HuH-7 (cell line): ENCODE measurements around the gene MAP3K12.
"Not testable (repeated sequence)": the region's sequence is repeated elsewhere in the genome, so short reads cannot be mapped to it uniquely, and the experiment has no call there.

Experiments
- DNase-seq: peaks from one replicate; pipeline ENCODE4 v3.0.0; 2011; ENCODE audit warnings: low spot score

Gene MAP3K12, protein sequence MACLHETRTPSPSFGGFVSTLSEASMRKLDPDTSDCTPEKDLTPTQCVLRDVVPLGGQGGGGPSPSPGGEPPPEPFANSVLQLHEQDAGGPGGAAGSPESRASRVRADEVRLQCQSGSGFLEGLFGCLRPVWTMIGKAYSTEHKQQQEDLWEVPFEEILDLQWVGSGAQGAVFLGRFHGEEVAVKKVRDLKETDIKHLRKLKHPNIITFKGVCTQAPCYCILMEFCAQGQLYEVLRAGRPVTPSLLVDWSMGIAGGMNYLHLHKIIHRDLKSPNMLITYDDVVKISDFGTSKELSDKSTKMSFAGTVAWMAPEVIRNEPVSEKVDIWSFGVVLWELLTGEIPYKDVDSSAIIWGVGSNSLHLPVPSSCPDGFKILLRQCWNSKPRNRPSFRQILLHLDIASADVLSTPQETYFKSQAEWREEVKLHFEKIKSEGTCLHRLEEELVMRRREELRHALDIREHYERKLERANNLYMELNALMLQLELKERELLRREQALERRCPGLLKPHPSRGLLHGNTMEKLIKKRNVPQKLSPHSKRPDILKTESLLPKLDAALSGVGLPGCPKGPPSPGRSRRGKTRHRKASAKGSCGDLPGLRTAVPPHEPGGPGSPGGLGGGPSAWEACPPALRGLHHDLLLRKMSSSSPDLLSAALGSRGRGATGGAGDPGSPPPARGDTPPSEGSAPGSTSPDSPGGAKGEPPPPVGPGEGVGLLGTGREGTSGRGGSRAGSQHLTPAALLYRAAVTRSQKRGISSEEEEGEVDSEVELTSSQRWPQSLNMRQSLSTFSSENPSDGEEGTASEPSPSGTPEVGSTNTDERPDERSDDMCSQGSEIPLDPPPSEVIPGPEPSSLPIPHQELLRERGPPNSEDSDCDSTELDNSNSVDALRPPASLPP

DNA sequence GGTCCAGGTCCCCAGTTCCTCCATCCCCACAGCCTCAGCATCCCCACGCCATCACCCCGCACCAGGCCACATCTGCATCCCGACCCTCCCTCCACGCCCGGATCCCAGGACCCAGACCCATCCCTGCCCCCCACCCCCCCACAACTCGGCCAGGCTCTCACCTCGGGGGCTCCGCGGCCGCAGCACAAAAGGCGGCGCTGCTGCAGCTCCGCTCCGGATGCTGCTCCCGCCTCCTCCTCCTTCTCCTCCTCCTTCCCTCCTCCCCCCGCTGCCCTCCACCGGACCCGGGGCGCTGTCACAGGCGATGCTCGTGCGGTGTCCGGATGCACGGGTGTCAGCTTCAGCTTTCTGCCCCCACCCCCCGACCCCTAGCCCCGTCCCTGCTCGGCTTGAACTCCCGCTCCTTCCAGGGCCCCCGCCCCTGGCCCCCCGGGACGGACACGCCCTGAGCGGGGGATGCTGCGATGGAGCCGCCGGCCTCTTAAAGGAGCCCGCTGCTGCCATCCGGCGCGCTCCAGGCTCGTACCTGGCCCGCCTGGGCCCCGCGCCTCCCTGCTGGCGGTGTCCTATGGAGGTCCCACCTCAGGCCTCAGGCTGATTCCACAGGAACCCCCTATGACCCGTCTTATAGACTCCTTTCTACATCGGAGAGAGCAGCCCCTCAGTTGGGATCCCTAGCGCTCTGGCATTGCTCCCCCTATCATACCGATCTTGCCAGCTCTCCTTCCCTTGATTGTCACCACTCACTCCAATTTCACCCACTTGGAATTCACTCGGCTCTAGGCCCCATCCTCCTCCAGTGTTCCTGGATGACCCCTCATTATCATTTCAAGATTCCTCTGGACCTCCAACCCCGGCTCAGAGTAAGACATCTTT, at the start of gene MAP3K12:
TSS of gene MAP3K12 (minus strand) at position 193 of the 876 bp plus-strand sequence. CDS start 12,067 bp downstream, outside the sequence.
- DNase-seq = peak; percentile 58

DNA sequence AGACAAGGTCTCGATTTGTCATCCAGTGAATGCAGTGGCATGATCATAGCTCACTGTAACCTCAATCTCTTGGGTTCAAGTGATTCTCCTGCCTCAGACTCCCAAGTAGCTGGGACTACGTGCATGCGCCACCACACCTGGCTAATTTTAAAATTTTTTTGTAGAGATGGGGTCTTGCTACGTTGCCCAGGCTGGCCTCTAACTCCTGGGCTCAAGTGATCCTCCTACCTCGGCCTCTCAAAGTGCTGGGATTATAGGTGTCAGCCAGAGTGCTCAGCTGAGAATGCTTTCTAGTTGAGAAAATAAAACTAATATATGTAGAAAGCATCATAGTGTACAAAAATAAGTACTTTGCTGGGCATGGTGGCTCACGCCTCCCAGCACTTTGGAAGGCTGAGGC, 49.1 kb upstream of the MAP3K12 start:
- DNase-seq = not testable (repeated sequence)

DNA sequence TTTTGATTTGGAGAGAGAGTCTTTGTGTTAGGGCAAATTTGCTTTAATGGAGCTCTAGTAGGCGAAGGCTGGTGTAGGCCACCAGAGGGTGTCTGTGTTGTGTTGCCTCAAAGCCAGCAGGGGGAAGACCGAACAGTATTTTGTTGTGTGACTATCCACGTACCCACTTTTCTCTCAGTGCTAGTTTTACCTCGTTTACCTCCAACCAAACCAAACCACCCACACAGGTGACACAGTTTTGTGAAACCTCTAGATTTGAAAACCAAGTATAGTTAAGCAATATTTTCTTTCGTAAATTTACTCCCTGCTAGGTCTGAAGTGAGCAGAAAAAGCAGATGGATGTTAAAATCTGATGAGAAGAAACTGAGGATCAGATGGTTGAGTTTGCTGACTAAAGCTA, 44.3 kb upstream of the MAP3K12 start:
- DNase-seq = peak; percentile 56

DNA sequence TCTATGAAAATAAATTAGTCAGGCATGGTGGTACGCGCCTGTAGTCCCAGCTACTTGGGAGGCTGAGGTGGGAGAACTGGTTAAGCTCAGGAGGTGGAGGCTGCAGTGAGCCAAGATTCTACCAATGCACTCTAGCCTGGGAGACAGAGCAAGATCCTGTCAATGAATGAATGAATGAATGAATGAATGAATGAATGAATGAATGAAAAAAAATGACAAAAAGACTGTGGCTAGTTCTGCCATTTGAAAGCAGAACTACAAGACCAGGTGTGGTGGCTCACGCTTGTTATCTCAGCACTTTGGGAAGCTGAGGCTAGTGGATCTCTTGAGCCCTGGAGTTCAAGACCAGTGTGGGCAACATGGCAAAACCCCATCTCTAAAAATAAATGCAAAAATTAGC, 40.3 kb upstream of the MAP3K12 start:
- DNase-seq = no peak

DNA sequence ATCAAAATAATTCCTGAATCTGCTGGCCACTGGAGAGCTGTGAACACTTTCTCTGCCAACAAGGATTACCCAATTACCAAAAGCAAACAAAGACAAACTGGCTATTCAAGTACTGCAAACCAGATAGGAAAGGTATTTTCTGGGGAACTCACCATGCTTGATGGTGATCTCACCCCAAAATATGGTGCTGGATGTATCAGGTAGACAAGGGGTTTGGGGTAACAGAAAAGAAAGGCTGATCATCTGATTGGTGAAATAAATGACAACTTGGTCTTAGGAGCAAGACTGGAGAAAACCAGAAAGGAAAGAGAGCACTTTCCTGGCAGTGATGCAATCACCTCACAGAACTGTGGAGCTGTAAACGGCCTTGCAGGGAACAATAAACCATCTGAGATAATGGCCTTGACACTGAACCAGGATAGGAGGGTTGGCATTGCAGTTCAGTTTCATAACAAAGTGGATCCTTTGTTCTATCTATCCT, 39.0 kb upstream of the MAP3K12 start:
- peak; percentile 80 for DNase-seq

DNA sequence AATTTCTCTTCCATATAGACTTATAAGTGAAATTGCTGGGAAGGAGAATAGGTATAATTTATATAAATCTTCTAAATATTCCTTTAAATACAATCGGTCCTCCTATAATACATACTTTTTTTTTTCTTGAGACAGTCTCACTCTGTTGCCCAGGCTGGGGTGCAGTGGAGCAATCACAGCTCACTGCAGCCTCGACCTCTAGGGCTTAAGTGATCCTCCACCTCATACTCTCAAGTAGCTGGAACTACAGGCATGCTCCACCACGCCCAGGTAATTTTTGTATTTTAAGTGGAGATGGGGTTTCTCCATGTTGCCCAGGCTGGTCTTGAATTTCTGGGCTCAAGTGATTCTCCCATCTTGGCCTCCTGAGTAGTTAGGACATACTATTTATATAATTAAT, 37.7 kb upstream of the MAP3K12 start:
- DNase-seq = no peak

DNA sequence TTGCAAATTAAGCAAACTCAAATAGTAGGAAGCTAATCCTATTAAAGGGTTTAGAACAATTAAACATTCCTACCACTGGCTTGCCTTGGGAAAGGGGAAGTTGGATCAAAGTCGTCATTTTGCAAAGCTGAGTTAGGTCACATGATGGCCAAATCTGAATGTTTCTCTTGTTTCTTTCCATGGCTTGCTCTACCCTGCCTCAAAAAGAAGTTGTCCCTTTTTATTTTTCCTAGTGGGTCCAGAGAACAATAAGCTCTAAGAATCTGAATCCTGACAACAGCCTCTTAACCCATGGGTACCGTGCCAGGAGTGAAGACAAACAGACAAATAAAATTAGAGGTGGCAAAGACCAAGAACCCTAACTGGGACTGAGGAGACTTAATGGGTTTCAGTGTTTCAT, 34.2 kb upstream of the MAP3K12 start:
- DNase-seq = no peak

DNA sequence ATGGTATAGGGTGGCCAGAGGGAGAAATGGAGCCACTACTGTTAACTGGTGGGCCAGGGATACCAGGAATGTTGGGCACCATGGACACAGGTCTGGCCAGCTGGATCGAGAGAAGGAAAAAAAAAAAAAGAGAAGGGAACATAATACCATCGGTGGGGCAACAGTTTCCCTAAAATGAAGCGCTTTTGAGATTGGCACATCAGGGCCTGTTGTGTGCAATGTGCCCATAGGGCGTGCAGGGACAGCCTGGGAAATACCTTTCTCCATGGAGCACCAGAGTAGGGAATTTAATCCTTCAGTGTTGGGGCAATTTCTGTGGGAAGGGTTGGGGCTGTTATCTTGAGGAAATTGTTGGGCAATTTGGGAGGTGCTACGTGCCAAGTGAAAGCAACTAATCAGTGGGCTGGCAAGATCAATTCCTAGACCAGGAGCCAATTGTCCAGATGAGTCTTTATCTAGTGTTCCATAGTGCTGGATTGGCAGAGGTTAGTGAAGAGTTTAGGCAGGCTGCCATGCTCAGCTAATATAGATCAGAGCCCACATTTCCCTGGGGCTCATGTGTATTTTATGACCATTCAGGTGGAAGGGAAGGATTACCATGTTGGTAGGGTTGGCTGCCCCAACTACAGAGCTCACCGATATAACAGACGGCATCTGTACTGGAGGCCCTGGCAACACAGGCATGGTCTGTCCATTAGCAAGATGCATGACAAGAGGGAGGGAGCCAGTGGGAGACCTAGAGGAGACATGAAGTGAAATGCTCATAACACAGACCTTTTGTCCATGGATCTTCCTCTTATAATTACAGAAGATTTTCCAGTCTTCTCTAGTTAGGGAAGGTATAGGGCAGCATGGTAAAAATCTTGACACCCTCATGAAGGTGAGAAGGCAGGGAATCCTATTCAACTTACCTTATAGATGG, 33.5 kb upstream of the MAP3K12 start:
- DNase-seq = no peak

DNA sequence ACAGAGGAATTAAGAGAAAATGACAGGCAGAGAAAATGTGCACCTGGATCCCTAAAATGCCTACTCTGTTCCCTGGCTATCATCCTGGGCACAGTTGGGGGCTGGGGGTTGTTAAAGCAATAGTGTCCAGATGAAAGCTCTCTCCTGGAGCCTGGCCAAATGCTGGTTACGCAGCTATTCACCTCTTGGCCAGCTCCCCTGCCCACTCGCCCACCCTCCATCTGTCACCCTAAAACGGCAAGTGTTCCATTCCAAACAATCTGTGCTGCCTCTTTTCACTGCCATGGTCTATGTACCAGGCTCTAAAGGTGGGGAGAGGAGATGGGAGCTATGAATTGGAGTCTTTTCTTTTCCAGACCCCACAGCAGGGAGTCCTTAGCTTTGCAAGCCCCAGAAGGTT, 32.8 kb upstream of the MAP3K12 start:
- DNase-seq = no peak

DNA sequence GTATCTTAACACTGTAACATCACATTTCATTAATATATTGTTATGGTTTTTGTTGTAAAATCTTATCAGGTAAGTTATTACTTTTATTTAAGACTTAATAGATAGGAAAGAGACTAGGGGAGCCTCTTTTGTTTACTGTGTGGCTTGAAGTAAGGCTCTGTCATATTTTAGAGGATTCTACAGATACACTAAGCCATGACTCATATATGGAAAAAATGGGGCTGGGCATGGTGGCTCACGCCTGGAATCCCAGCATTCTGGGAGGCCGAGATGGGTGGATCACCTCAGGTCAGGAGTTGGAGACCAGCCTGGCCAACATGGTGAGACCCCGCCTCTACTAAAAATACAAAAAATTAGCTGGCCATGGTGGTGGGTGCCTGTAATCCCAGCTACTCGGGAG, 31.7 kb upstream of the MAP3K12 start:
- no peak for DNase-seq

DNA sequence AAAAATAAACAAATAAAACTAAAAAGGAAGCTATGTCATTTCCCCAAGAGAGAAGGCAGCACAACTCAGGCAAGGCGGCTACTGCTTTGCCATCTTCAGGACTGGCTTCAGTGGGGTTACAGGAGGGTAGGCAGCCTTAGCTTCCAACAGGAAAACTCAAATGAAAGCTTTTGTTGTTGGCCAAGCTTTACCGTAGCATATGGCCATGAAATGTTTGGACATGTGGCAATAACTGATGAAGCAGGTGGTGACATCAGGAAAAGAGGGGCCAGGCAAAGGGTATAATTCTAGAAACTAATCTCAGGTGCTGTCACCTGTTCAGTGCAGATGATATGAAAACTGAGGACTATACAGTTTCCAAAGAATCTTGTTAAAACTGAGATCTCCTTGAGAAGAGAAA, 30.8 kb upstream of the MAP3K12 start:
- no peak for DNase-seq

DNA sequence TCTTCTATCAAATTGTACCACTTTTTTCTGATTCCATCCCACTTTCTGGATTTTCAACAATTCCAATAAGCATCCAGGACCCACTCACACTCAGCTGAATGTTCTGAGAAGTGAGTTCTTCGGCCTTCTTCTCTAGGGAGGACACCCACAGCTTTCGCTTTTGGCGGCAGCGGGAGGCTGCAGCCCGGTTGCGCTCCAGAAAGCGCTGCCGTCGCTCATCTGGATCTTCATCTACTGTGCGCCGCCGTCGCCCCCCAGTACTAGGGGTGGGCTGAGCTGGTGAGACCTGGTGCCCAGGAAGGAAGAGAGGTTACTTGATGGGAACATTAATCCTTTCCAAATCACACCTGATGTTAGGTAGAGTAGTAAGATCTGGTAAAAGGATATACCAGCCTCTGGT, 25.2 kb upstream of the MAP3K12 start:
- no peak for DNase-seq

DNA sequence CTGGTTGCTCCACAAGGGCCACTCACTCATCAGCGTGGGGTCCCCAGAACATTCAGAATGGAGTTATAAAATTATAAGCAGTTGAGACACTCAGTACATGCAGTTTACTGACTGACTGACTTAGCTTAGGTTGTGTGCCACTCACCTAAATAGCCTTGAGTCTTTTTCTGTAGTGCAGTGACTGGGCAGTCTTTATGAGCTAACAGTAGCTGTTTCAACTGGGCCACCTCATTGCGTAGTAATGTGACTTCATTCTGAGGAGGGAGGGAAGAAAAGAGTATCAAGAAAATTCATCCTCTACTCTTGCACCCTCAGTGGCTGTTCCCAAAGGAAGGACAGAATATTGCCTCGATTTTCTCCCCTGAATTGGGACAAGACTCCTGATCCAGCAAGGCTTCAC, 23.9 kb upstream of the MAP3K12 start:
- DNase-seq = no peak

DNA sequence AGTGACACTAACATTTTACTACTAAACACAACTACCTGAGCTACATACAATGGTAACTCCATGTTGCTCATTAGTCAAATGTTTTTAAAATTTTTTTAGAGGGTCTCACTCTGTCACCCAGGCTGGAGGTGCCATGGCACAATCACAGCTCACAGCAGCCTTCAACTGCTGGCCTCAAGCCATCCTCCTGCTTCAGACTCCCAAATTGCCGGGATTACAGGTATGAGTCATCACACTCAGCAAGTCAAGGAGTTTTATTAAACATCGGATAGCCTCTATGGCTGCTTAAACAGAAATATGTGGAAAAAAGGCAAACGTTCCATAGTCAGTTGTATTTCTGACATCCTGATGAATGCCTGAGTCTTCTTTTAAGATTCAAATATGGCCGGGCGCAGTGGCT, 19.1 kb upstream of the MAP3K12 start:
- DNase-seq = no peak

DNA sequence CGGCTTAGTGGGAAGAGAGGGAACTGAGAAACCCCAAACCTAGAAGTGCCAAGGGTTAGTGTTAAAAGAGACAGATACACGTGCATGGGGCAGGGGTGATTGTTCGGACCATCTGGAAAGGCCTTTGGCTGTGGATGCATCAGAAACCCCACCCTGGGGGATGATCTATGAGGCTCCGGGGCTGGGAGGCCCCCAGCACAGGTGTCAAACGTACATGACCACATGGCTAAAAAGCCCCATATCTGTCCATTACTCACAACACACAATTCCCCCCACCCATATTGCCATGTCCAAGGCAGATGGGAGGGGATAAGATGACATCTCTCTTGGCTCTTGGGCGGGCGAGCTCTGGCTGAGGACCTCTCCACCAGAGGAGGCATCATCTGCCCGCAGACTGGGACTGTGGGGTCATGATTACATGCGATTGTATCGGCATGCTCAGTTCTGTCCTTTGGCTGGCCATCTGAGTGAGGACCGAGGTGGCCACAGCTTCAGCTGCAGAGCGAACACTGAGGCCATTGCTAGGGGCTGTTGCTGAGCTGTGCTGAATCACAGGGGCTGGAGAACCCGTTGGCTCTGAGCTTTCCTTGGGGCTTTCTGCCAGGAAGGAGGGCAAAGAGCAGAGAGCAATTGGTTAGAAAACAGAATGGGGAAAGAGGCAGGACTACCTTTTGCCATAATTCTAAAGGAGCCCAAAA, 17.6 kb upstream of the MAP3K12 start:
- DNase-seq = no peak

DNA sequence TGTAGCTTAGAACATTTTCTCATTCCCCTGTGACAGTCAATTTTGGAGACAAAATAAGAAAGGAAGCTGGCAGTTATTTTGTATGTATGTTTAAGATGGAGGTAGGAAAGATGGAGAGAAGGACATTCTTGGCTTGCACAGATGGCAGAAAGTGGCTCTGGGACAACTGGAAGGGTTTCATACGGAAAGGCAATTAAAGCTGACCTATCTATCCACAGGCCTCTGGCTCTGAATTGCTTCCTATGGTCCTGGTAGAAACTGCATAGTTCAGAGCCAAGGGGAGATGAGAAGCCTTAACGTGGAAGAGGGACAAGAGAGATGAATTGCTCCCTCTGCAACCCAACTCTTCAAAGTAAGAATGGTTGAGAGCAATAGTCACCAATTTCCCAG, 16.0 kb upstream of the MAP3K12 start:
- DNase-seq = no peak

DNA sequence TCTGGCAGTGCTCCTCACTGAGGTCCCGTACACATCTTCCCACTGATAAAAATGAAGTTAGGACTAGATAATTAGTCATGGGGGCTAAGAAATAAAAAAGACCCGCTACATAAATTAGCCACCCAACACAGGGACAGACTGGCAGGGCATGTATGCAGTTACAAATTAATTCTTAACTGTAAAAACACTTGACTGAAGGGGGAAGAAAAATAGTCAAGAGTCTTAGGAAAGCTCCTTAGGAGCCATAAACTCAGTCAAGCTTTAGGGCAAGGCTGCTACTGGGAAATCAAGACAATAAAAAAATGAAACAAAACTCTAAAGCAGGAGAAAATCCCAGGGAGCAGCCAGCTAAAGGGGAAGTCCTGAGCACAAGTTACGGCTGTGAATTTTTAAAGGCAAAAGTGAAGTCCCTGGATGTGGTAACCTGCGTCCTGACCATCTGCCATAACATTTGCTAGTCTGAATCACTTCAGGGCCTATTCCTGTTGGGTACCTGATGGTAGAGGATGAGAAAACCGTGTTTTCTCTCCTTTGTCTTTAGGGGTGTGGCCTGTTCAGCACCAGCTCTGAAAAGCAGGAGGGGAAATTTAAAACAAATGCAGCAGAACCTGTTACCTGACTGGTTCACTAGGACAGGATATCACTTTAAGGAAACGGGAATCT, 15.5 kb upstream of the MAP3K12 start:
- no peak for DNase-seq

DNA sequence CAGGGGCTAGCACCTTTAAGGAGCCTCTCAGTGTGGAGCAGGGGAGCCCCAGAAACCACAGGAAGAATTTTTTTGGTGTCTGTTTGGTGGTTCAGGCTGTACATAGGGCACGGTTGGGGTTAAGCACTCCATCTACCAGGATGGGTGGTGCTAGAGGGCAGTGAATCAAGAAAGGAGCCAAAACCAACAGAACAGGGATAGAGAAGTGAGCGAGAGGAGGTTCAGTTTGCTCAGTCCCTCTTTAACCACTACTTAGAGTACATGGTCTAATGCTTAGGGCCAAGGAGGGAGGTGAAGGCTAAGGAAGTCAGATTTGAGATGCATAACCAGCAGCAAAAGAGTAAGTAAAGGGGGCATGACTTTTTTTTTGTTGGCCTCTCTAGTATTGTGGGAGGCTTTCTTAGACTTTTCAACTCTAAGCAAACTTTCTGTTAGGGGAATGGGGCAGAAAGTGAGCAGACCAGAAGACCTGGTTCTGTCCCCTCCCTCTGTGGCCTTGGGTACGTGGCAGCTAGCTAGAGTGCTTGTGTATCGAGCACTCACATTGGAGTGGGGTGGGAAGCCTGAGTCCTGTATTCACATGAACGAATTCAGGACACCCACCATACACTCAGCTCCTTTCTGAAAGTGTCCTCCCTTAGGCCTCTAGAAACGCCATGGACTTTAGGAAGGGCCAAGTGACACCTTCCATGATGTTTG, 14.6 kb upstream of the MAP3K12 start:
- DNase-seq = no peak

DNA sequence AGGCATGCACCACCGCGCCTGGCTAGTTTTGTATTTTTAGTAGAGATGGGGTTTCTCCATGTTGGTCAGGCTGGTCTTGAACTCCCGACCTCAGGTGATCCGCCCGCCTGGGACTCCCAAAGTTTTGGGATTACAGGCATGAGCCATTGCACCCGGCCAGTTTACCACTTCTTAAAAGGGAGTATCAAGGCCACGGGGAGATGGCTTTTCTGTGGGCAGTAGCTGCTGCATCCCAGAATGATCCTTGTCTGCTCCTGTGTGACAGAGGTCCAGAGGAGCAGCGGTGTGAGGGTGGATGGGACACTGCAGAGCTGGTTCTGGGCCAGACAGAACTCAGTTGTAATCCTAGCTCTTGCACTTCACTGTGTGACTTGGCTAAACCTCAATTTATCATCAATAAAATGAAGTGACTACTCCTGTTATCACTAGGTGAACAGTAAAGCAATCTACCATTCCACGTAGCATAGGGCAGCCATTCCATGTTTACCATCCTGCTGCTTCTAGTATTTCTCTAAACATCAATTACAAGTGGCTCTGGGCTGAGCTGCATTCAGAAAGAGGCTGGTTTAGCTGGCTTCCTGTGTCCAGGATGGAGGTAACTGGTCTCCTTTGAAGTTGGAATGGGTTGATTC, 11.0 kb upstream of the MAP3K12 start:
- no peak for DNase-seq
